Measurements from ENCODE around the gene ADGRV1.
"Not testable (repeated sequence)": the region's sequence is repeated elsewhere in the genome, so short reads cannot be mapped to it uniquely, and the experiment has no call there.

The ADGRV1 gene

GRCh38 chr5:90824436-90824835, 265.8 kb downstream of the ADGRV1 start:
- no peak for DNase-seq

- no peak for DNase-seq
Observed at GRCh38 chr5:90830058-90830457, 271.5 kb downstream of the ADGRV1 start.

- DNase-seq: no peak
Observed at GRCh38 chr5:90833753-90834152, 275.2 kb downstream of the ADGRV1 start.

GRCh38 chr5:90834711-90835110, 276.1 kb downstream of the ADGRV1 start:
- no peak for DNase-seq

- no peak for DNase-seq
Observed at GRCh38 chr5:90843443-90843842, 284.8 kb downstream of the ADGRV1 start.

DNA sequence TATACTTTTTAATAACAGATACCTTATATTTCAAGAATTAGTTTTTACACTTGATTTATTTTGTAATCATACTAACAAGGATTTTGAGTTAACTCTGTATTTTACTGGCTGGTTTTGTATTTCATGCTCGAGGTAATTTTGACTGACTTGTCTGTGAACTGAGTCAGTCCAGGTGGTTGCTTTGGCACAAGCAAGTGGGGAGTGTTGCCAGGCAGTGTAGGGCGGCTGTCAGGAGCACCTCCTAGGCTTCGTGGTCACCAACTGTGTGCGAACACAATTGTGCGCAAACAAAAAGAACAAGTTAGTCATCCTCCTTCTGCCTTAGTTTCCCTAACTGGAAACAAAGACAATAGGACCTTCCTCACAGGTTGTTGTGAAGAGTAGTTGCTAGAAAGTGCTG, 286.3 kb downstream of the ADGRV1 start:
- DNase-seq: no peak

DNA sequence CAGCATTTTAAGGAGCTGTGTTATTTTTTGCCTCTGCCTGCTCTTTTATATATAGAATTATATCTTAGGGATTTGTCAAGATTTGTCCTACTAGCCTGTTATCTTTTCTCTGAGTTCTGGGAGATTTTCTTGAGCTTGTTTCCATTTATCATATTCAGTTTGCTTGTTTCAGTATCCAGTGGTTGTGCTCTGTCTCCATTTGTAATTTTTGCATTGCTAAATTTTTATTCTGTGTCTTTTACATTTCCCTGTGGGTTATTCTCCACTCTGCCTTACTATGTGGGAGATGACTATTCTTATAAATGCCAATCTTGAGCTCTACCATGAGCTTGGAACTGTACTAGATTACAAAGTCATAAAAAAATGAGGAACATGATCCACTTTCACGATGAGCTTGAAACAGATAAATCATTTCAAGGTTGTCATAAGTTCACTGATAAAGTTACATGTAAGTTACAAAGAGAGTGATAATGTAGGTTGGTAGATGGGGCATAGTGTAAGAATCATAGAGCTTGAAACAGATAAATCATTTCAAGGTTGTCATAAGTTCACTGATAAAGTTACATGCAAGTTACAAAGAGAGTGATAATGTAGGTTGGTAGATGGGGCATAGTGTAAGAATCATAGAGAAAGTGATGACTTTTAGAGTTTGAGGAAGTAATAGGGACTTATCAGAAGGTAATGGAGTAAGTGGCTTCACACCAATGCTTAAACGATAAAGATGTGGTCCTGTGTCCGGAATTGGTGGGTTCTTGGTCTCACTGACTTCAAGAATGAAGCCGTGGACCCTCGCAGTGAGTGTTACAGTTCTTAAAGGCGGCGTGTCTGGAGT, 287.3 kb downstream of the ADGRV1 start:
- no peak for DNase-seq

DNA sequence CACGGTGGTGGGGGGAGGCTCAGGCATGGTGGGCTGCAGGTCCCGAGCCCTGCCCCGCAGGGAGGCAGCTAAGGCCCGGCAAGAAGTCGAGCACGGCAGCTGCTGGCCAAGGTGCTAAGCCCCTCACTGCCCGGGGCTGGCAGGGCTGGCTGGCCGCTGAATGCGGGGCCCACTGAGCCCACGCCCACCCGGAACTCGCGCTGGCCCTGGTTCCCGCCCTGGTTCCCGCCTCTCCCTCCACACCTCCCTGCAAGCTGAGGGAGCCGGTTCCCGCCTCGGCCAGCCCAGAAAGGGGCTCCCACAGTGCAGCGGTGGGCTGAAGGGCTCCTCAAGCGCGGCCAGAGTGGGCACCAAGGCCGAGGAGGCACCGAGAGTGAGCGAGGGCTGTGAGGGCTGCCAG, 289.0 kb downstream of the ADGRV1 start:
- DNase-seq: not testable (repeated sequence)

GRCh38 chr5:90849939-90850338, 291.3 kb downstream of the ADGRV1 start:
- no peak for DNase-seq

GRCh38 chr5:90852531-90852930, 293.9 kb downstream of the ADGRV1 start:
- no peak for DNase-seq

- DNase-seq: no peak
Observed at GRCh38 chr5:90853750-90854149, 295.2 kb downstream of the ADGRV1 start.

- no peak for DNase-seq
Observed at GRCh38 chr5:90854169-90854568, 295.6 kb downstream of the ADGRV1 start.

- DNase-seq: no peak
Observed at GRCh38 chr5:90855296-90856010, 296.9 kb downstream of the ADGRV1 start.

GRCh38 chr5:90861843-90862586, 303.4 kb downstream of the ADGRV1 start:
- DNase-seq: no peak

- DNase-seq: no peak
Observed at GRCh38 chr5:90865180-90865579, 306.6 kb downstream of the ADGRV1 start.

GRCh38 chr5:90866333-90866732, 307.7 kb downstream of the ADGRV1 start:
- no peak for DNase-seq

GRCh38 chr5:90866915-90867731, 308.5 kb downstream of the ADGRV1 start:
- no peak for DNase-seq

GRCh38 chr5:90868799-90869198, 310.2 kb downstream of the ADGRV1 start:
- no peak for DNase-seq

GRCh38 chr5:90871391-90871991, 312.9 kb downstream of the ADGRV1 start:
- DNase-seq: no peak

GRCh38 chr5:90873033-90873517, 314.5 kb downstream of the ADGRV1 start:
- peak; percentile 19 for DNase-seq

GRCh38 chr5:90874066-90874465, 315.5 kb downstream of the ADGRV1 start:
- no peak for DNase-seq

DNA sequence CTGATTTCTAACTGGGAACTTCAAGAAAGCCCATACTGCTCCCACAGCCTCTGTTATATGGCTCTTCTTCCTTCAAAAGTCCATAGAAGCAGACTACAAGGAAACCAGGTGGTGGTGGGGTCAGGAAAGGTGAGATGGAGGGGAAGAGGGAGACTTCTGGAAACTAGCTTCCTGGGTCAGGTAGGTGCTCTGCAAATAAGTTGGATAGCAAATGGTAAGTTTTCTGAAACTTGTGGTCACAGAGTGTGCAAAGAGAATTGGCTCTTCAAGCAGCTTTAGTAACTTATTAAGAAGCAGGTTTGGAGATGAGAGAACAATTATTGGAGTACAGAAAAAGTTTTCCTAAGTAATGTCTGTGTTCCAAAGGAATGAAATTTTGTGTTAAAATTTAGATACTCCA, 316.9 kb downstream of the ADGRV1 start:
- no peak for DNase-seq

Measured in CD4-positive, alpha-beta T cell treated with Interleukin-17A for 4 hours (primary cell).